BE2C (cell line): ENCODE measurements around the gene SLC25A21.

Experiments used
- DNase-seq: peaks from one replicate; pipeline ENCODE4 v3.0.0-alpha.2; 2020
- H3K27me3 ChIP-seq: fragments of 250-450 bp; sonication (Bioruptor Pico); 2 replicates; pipeline ENCODE4 v1.5.1; 2020; ENCODE audit warnings: mild to moderate bottlenecking
- H3K36me3 ChIP-seq: fragments of 250-450 bp; sonication (Bioruptor Pico); 2 replicates; pipeline ENCODE4 v1.5.1; 2020; ENCODE audit warnings: mild to moderate bottlenecking
- H3K4me1 ChIP-seq: fragments of 250-450 bp; sonication (Bioruptor Pico); 2 replicates; pipeline ENCODE4 v1.5.1; 2020
- H3K4me3 ChIP-seq: 2 replicates; pipeline ENCODE4 v1.5.1; 2011; ENCODE audit warnings: low read depth, low read length
- H3K9me3 ChIP-seq: fragments of 250-450 bp; sonication (Bioruptor Pico); 2 replicates; pipeline ENCODE4 v1.5.1; 2020
- TF ChIP-seq, protein P1 (sequence below): IDR thresholded peaks from 2 replicates; pipeline ENCODE4 v1.5.1; 2012; ENCODE audit warnings: mild to moderate bottlenecking, low read depth, low read length

SLC25A21 gene

GRCh38 chr14:36974985-36975384 is 197.4 kb downstream of the SLC25A21 start:
- no peaks in the 10 kb centered on the region; the same call in 1 of the 2 replicates for H3K4me1 ChIP-seq
- TF ChIP-seq, protein P1, sequence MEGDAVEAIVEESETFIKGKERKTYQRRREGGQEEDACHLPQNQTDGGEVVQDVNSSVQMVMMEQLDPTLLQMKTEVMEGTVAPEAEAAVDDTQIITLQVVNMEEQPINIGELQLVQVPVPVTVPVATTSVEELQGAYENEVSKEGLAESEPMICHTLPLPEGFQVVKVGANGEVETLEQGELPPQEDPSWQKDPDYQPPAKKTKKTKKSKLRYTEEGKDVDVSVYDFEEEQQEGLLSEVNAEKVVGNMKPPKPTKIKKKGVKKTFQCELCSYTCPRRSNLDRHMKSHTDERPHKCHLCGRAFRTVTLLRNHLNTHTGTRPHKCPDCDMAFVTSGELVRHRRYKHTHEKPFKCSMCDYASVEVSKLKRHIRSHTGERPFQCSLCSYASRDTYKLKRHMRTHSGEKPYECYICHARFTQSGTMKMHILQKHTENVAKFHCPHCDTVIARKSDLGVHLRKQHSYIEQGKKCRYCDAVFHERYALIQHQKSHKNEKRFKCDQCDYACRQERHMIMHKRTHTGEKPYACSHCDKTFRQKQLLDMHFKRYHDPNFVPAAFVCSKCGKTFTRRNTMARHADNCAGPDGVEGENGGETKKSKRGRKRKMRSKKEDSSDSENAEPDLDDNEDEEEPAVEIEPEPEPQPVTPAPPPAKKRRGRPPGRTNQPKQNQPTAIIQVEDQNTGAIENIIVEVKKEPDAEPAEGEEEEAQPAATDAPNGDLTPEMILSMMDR: no peak
- H3K36me3 ChIP-seq: no peaks in the 10 kb centered on the region
- H3K27me3 ChIP-seq: no peaks in the 10 kb centered on the region
- DNase-seq: no peak
- H3K9me3 ChIP-seq: no peaks in the 10 kb centered on the region
- no peak overlapping the region for H3K4me3 ChIP-seq

- no peak for DNase-seq
- Histone ChIP-seq H3K9me3 (no peaks in the 10 kb centered on the region), H3K4me3 (no peak overlapping the region), H3K36me3 (no peaks in the 10 kb centered on the region), H3K4me1 (no peaks in the 10 kb centered on the region; the same call in 1 of the 2 replicates), H3K27me3 (no peaks in the 10 kb centered on the region)
- TF ChIP-seq, protein P1: no peak
Measured at GRCh38 chr14:36973806-36974442, 198.5 kb downstream of the SLC25A21 start.

- H3K9me3 ChIP-seq: no peaks in the 10 kb centered on the region
Measured at GRCh38 chr14:36971263-36971855, 201.0 kb downstream of the SLC25A21 start.

DNA sequence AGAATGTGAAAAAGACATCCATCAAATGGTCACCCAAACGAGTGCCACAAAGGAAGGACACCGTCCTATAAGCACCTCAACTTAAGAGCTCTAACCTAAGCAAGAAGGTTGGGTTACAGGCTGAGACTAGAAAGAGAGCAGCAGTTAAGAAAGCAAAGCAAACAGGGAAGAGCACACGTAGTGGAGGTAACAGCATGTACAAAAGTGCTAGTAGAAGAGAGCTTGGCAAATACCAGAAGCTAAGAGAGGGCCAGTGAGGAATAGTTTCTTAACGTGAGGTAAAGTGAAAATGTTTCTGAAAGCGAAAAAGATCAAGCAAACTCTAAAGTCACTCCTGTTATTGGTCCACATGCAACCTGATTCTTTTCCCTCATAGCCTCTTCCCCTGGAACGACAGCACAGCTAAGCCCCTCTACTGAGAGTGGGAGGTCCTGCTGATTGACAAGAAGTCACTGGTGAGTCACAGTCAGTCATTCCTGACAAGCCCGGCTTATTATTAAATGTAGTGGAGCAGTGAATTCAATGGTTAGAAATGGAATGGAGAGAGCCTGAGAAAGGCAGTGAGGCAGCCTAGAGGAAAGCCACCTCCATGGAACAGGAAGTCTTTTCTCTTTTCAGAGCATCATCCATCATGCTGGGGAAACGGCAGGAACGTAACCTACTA is 204.4 kb downstream of the SLC25A21 start:
- H3K9me3 ChIP-seq: no peaks in the 10 kb centered on the region
- H3K36me3 ChIP-seq: no peaks in the 10 kb centered on the region
- peaks cover 8% of the 10 kb centered on the region; the same call in 1 of the 2 replicates for H3K27me3 ChIP-seq
- H3K4me1 ChIP-seq: no peaks in the 10 kb centered on the region; the same call in 1 of the 2 replicates
- no peak for DNase-seq
- TF ChIP-seq, protein P1: no peak
- no peak overlapping the region for H3K4me3 ChIP-seq

More at GRCh38 chr14:36971263-36971855, 201.0 kb downstream of the SLC25A21 start:
- TF ChIP-seq, protein P1: no peak
- Histone ChIP-seq H3K36me3 (no peaks in the 10 kb centered on the region), H3K4me3 (peak overlapping the region; percentile 7; the same call in 1 of the 2 replicates), H3K4me1 (no peaks in the 10 kb centered on the region; the same call in 1 of the 2 replicates), H3K27me3 (no peaks in the 10 kb centered on the region)
- peak; percentile 56 for DNase-seq

DNA sequence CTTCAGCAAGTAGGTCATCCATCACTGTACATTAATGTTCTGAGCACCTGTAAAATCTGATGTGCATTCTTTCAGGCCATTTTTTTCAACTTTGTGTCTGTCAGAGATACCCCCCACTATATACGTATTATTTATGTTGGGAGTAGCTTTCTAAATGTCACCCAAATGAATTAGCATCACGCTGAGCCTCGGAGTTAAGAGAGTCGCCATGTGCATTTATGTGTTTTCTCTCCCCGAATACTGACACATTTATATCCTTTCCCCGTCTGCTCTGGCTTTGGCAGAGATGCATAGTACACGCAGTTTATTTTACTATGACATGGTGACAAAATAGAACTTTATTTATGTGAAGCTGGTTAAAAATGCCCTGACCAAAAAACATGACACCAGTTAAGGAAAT is 216.4 kb downstream of the SLC25A21 start:
- Histone ChIP-seq H3K4me3 (no peak overlapping the region), H3K36me3 (no peaks in the 10 kb centered on the region), H3K27me3 (peaks cover 11% of the 10 kb centered on the region; the same call in 1 of the 2 replicates), H3K9me3 (no peaks in the 10 kb centered on the region), H3K4me1 (no peaks in the 10 kb centered on the region)
- TF ChIP-seq, protein P1: no peak
- DNase-seq: no peak
